ENCODE measurements around the gene TPM2. TPM values are rescaled to one million over a fixed set of nuclear protein-coding genes. Genes with fewer than 3 reads are reported as not detected.
A peak's percentile ranks its signal among the peaks of the same experiment; 100 is the strongest.

Gene TPM2
- total RNA-seq, 1 donor from 2014 or later = 77.1 TPM

- TF ChIP-seq, protein P1, sequence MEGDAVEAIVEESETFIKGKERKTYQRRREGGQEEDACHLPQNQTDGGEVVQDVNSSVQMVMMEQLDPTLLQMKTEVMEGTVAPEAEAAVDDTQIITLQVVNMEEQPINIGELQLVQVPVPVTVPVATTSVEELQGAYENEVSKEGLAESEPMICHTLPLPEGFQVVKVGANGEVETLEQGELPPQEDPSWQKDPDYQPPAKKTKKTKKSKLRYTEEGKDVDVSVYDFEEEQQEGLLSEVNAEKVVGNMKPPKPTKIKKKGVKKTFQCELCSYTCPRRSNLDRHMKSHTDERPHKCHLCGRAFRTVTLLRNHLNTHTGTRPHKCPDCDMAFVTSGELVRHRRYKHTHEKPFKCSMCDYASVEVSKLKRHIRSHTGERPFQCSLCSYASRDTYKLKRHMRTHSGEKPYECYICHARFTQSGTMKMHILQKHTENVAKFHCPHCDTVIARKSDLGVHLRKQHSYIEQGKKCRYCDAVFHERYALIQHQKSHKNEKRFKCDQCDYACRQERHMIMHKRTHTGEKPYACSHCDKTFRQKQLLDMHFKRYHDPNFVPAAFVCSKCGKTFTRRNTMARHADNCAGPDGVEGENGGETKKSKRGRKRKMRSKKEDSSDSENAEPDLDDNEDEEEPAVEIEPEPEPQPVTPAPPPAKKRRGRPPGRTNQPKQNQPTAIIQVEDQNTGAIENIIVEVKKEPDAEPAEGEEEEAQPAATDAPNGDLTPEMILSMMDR (IDR thresholded peaks at IDR 0.05; ENCODE audit: insufficient read depth, low read length, poor library complexity, severe bottlenecking) = no peak
- Histone ChIP-seq H3K36me3 (ENCODE audit: control insufficient read depth, insufficient read depth, low read length) (no peaks in the 10 kb centered on the region), H3K4me3 (ENCODE audit: low read depth, low read length) (peak overlapping the region; percentile 47), H3K27me3 (ENCODE audit: control insufficient read depth, insufficient read depth, low read length) (no peaks in the 10 kb centered on the region)
- no peak for DNase-seq (ENCODE audit: low read depth)
These were observed 1.0 kb upstream of the TPM2 start for GRCh38 chr9:35690614-35691333.

DNA sequence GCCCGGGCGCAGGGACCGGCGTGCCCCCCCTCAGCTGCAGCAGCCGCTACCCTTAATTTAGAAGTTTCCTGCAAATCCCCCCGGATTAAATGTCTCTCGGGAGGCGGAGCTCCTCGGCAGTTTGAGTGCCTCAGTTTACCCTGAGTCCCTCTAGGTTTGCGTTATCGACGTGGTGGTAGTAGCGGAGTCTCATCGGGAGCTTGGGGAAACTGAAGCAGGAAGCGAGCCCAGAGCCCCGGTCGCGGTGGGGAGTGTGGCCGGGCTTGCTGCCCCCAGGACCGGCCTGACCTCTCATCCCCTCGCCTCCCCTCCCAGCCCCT lies 529 bp upstream of the TPM2 start:
- Histone ChIP-seq H3K36me3 (ENCODE audit: control insufficient read depth, insufficient read depth, low read length) (no peaks in the 10 kb centered on the region), H3K4me3 (ENCODE audit: low read depth, low read length) (peak overlapping the region; percentile 47), H3K27me3 (ENCODE audit: control insufficient read depth, insufficient read depth, low read length) (no peaks in the 10 kb centered on the region)
- TF ChIP-seq, protein P1 (IDR thresholded peaks at IDR 0.05; ENCODE audit: insufficient read depth, low read length, poor library complexity, severe bottlenecking) = no peak
- DNase-seq (ENCODE audit: low read depth) = no peak

DNA sequence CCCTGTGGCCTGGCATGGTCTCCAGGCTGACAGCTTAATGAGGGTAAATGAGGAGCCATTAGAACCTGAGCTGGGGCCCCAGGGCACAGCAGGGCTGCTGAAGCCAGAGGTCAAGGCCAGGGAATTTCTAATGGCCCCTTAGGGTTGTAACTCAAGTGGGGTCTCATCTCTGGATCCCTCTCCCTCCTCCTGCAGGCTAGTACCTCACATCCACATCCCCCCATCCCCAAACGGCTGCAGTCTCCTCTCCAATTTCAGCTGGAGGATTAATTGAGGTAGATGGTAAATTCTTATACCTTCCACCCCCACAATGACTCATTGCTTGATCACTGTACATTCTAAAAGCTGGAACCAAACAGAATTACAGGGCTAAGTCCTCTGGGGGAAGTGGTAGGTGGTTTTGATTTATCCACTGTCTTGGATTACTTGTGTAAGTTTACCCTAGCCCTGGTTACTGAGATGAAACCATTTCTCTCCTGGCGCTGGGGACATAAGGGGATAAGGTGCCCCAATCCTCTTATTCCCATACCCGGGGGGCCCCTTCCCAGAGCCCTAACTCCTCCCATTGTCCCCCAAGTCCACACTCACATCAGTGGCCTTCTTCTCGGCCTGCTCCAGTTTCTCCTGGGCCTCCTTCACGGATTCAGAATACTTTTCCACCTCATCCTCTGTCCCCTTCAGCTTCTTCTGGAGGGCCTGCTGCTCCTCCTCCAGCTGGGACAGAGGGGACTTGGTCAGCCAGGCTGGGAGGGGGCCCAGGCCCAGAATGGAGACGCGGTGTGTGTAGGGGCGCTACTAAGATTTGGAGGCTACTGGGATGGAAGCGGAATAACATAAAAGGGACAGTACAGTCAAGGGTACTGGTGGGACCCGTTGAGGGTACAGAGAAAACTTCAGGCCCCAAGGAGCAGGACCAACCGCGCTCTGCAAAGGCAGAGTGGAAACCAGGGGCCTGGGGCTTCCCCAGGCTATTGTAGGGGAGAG lies 875 bp downstream of the TPM2 start:
- no peaks in the 10 kb centered on the region for H3K27me3 ChIP-seq (ENCODE audit: control insufficient read depth, insufficient read depth, low read length)
- peak overlapping the region; percentile 47 for H3K4me3 ChIP-seq (ENCODE audit: low read depth, low read length)
- TF ChIP-seq, protein P1 (IDR thresholded peaks at IDR 0.05; ENCODE audit: insufficient read depth, low read length, poor library complexity, severe bottlenecking) = no peak
- H3K36me3 ChIP-seq (ENCODE audit: control insufficient read depth, insufficient read depth, low read length) = no peaks in the 10 kb centered on the region
- peak; percentile 57 for DNase-seq (ENCODE audit: low read depth)

DNA sequence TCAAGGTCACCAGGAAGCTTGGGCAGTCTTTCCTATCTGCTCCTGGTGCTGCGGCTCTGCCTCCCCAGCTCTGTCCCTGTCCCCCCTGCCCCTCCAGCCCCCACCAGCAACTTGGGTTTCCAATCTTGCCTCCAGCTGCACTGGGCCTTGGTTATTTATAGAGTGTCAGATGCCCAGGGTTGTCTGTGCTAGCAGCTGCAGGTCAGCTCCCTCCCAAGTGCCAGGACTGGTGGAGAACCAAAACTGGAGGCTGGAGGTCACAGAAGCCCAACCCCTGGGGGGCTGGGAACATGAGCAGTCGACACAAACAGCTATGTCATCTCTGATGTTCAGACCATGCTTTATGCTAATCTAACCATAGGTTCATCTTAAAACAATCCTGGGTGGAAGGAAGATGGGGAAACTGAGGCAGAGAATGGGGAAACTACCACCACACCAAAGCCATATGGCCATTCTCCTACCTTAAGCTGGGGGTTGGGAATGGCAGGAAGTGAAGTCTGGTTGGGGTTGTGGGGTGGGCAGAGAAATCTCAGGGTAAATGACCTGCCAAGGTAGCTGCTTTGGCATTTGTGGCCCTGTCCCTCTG lies 1.7 kb downstream of the TPM2 start:
- Histone ChIP-seq H3K36me3 (ENCODE audit: control insufficient read depth, insufficient read depth, low read length) (no peaks in the 10 kb centered on the region), H3K4me3 (ENCODE audit: low read depth, low read length) (peak overlapping the region; percentile 47), H3K27me3 (ENCODE audit: control insufficient read depth, insufficient read depth, low read length) (no peaks in the 10 kb centered on the region)
- DNase-seq (ENCODE audit: low read depth) = no peak
- TF ChIP-seq, protein P1 (IDR thresholded peaks at IDR 0.05; ENCODE audit: insufficient read depth, low read length, poor library complexity, severe bottlenecking) = no peak

- TF ChIP-seq, protein P1 (IDR thresholded peaks at IDR 0.05; ENCODE audit: insufficient read depth, low read length, poor library complexity, severe bottlenecking) = no peak
- no peaks in the 10 kb centered on the region for H3K27me3 ChIP-seq (ENCODE audit: control insufficient read depth, insufficient read depth, low read length)
- DNase-seq (ENCODE audit: low read depth) = no peak
- H3K4me3 ChIP-seq (ENCODE audit: low read depth, low read length) = no peak overlapping the region
- peaks cover 2% of the 10 kb centered on the region for H3K36me3 ChIP-seq (ENCODE audit: control insufficient read depth, insufficient read depth, low read length)
These were observed 2.4 kb downstream of the TPM2 start for GRCh38 chr9:35687306-35687705.

All from kidney epithelial cell (primary cell).